Measurements from ENCODE around the gene AADAC. TPM values are rescaled to one million over a fixed set of nuclear protein-coding genes. Genes with fewer than 3 reads are reported as not detected.
"Not testable (repeated sequence)": the region's sequence is repeated elsewhere in the genome, so short reads cannot be mapped to it uniquely, and the experiment has no call there.

Gene AADAC
- total RNA-seq, 1 donor from 2014 or later = 1.3 TPM

DNA sequence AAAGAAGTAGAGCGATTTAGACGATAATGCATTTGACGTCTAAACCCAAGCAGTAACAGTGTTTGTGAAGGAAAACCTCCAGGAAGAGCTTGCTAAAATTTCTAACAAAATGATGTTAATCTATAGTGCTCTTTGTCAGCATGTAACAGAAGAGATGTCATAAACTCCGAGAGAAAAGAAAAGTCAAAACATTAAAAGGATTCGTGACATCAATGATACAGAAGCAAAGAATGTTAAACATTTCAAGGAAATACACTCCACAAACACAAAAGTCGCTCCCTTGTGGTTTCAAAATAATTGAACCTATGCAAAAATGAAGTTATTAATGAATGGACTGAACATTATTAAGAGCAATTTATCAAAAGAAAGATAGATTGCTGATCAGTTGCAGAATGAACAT lies 27.9 kb downstream of the AADAC start:
- peaks cover 14% of the 10 kb centered on the region for H3K4me1 Mint-ChIP-seq (ENCODE audit: unreplicated experiment)
- H3K4me3 Mint-ChIP-seq = no peak overlapping the region
- H3K27ac Mint-ChIP-seq = no peak overlapping the region
- H3K36me3 Mint-ChIP-seq = no peaks in the 10 kb centered on the region
- TF ChIP-seq CTCF (conservative IDR thresholded peaks at IDR 0.05) = no peak
- no peaks in the 10 kb centered on the region for H3K27me3 Mint-ChIP-seq
- H3K9me3 Mint-ChIP-seq = no peaks in the 10 kb centered on the region
- DNase-seq (ENCODE audit: extremely low spot score, unreplicated experiment) = no peak

GRCh38 chr3:151843275-151843674 lies 29.4 kb downstream of the AADAC start:
- Mint-ChIP-seq H3K4me1 (ENCODE audit: unreplicated experiment) (peaks cover 9% of the 10 kb centered on the region), H3K9me3 (no peaks in the 10 kb centered on the region), H3K36me3 (no peaks in the 10 kb centered on the region), H3K4me3 (no peak overlapping the region), H3K27me3 (no peaks in the 10 kb centered on the region), H3K27ac (no peak overlapping the region)
- TF ChIP-seq CTCF (conservative IDR thresholded peaks at IDR 0.05) = no peak
- no peak for DNase-seq (ENCODE audit: extremely low spot score, unreplicated experiment)

- Mint-ChIP-seq H3K4me1 (ENCODE audit: unreplicated experiment) (peaks cover 9% of the 10 kb centered on the region), H3K27me3 (no peaks in the 10 kb centered on the region), H3K27ac (no peak overlapping the region), H3K9me3 (no peaks in the 10 kb centered on the region), H3K36me3 (no peaks in the 10 kb centered on the region), H3K4me3 (no peak overlapping the region)
- DNase-seq (ENCODE audit: extremely low spot score, unreplicated experiment) = no peak
- no peak for TF ChIP-seq CTCF (conservative IDR thresholded peaks at IDR 0.05)
Observed at GRCh38 chr3:151845306-151845905, 31.5 kb downstream of the AADAC start.

DNA sequence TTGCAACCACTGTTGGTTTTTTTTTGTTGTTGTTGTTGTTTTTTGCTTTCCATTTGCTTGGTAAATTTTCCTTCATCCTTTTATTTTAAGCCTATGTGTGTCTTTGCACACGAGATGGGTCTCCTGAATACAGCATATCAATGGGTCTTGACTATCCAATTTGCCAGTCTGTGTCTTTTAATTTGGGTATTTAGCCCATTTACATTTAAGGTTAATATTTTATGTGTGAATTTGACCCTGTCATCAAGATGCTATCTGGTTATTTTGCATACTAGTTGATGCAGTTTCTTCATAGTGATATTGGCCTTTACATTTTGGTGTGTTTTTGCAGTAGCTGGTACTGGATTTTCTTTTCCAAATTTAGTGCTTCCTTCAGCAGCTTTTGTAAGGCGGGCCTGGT lies 36.1 kb downstream of the AADAC start:
- H3K4me1 Mint-ChIP-seq (ENCODE audit: unreplicated experiment); H3K4me3 Mint-ChIP-seq; H3K36me3 Mint-ChIP-seq; H3K27ac Mint-ChIP-seq; H3K9me3 Mint-ChIP-seq; H3K27me3 Mint-ChIP-seq; DNase-seq (ENCODE audit: extremely low spot score, unreplicated experiment): not testable (repeated sequence)

GRCh38 chr3:151852074-151852811 lies 38.3 kb downstream of the AADAC start:
- Mint-ChIP-seq H3K36me3 (no peaks in the 10 kb centered on the region), H3K9me3 (peaks cover 9% of the 10 kb centered on the region), H3K27ac (no peak overlapping the region), H3K27me3 (no peaks in the 10 kb centered on the region), H3K4me3 (no peak overlapping the region), H3K4me1 (ENCODE audit: unreplicated experiment) (no peaks in the 10 kb centered on the region)
- TF ChIP-seq CTCF (conservative IDR thresholded peaks at IDR 0.05) = no peak
- DNase-seq (ENCODE audit: extremely low spot score, unreplicated experiment) = no peak

GRCh38 chr3:151856118-151856517 lies 42.2 kb downstream of the AADAC start:
- no peak for DNase-seq (ENCODE audit: extremely low spot score, unreplicated experiment)
- Mint-ChIP-seq H3K4me3 (no peak overlapping the region), H3K9me3 (peaks cover 4% of the 10 kb centered on the region), H3K36me3 (no peaks in the 10 kb centered on the region), H3K27me3 (no peaks in the 10 kb centered on the region), H3K4me1 (ENCODE audit: unreplicated experiment) (peaks cover 5% of the 10 kb centered on the region), H3K27ac (no peak overlapping the region)
- no peak for TF ChIP-seq CTCF (conservative IDR thresholded peaks at IDR 0.05)
